ENCODE data around the gene ALB.

Gene ALB

DNA sequence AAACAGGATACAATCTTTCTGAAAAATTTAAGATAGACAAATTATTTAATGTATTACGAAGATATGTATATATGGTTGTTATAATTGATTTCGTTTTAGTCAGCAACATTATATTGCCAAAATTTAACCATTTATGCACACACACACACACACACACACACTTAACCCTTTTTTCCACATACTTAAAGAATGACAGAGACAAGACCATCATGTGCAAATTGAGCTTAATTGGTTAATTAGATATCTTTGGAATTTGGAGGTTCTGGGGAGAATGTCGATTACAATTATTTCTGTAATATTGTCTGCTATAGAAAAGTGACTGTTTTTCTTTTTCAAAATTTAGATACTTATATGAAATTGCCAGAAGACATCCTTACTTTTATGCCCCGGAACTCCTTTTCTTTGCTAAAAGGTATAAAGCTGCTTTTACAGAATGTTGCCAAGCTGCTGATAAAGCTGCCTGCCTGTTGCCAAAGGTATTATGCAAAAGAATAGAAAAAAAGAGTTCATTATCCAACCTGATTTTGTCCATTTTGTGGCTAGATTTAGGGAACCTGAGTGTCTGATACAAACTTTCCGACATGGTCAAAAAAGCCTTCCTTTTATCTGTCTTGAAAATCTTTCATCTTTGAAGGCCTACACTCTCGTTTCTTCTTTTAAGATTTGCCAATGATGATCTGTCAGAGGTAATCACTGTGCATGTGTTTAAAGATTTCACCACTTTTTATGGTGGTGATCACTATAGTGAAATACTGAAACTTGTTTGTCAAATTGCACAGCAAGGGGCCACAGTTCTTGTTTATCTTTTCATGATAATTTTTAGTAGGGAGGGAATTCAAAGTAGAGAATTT is 5.2 kb downstream of the ALB start:
- DNase-seq = no peak

DNA sequence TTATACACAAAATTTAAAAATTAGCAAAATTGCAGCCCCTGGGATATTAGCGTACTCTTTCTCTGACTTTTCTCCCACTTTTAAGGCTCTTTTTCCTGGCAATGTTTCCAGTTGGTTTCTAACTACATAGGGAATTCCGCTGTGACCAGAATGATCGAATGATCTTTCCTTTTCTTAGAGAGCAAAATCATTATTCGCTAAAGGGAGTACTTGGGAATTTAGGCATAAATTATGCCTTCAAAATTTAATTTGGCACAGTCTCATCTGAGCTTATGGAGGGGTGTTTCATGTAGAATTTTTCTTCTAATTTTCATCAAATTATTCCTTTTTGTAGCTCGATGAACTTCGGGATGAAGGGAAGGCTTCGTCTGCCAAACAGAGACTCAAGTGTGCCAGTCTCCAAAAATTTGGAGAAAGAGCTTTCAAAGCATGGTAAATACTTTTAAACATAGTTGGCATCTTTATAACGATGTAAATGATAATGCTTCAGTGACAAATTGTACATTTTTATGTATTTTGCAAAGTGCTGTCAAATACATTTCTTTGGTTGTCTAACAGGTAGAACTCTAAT is 6.0 kb downstream of the ALB start:
- DNase-seq = no peak

DNA sequence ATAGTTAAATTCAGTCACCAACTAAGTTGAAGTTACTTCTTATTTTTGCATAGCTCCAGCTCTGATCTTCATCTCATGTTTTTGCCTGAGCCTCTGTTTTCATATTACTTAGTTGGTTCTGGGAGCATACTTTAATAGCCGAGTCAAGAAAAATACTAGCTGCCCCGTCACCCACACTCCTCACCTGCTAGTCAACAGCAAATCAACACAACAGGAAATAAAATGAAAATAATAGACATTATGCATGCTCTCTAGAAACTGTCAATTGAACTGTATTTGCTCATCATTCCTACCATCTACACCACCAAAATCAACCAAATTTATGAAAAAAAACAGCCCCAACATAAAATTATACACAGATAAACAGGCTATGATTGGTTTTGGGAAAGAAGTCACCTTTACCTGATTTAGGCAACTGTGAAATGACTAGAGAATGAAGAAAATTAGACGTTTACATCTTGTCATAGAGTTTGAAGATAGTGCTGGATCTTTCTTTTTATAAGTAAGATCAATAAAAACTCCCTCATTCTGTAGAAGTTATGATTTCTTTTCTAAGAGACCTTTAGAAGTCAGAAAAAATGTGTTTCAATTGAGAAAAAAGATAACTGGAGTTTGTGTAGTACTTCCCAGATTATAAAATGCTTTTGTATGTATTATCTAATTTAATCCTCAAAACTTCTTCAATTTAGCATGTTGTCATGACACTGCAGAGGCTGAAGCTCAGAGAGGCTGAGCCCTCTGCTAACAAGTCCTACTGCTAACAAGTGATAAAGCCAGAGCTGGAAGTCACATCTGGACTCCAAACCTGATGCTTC is 7.0 kb downstream of the ALB start:
- no peak for DNase-seq

DNA sequence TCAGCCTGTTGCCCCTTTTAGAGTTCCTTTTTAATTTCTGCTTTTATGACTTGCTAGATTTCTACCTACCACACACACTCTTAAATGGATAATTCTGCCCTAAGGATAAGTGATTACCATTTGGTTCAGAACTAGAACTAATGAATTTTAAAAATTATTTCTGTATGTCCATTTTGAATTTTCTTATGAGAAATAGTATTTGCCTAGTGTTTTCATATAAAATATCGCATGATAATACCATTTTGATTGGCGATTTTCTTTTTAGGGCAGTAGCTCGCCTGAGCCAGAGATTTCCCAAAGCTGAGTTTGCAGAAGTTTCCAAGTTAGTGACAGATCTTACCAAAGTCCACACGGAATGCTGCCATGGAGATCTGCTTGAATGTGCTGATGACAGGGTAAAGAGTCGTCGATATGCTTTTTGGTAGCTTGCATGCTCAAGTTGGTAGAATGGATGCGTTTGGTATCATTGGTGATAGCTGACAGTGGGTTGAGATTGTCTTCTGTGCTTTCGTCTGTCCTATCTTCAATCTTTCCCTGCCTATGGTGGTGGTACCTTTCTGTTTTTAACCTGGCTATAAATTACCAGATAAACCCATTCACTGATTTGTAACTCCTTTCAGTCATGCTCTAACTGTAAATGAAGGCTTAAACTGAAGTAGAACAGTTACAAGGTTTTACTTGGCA is 7.8 kb downstream of the ALB start:
- no peak for DNase-seq

DNA sequence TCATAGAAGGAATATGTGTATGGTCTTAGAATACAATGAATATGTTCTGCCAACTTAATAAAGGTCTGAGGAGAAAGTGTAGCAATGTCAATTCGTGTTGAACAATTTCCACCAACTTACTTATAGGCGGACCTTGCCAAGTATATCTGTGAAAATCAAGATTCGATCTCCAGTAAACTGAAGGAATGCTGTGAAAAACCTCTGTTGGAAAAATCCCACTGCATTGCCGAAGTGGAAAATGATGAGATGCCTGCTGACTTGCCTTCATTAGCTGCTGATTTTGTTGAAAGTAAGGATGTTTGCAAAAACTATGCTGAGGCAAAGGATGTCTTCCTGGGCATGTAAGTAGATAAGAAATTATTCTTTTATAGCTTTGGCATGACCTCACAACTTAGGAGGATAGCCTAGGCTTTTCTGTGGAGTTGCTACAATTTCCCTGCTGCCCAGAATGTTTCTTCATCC is 9.2 kb downstream of the ALB start:
- no peak for DNase-seq

DNA sequence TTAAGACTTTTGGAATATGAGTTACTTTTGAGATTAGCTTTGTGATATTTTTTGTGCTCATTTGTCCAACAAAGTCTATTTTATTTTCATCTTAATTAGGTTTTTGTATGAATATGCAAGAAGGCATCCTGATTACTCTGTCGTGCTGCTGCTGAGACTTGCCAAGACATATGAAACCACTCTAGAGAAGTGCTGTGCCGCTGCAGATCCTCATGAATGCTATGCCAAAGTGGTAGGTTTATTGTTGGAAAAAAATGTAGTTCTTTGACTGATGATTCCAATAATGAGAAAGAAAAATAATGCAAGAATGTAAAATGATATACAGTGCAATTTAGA is 10.8 kb downstream of the ALB start:
- DNase-seq = no peak

DNA sequence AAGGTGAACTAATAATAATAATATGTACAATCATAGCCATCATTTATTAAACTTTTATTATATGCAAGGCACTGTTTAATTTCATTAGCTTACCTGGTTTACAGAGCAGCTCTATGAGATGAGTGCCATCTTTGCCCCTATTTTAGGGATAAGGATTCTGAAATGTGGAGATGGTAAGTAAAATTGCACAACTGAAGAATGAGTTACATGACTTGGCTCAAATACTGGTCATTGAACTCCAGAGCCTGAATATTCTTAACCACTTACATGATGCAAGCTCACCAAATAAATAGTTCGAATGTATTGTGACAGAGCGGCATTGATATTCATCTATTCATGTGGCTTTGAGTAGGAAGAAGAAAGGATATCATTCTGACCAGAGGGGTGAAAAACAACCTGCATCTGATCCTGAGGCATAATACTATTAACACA is 11.7 kb downstream of the ALB start:
- no peak for DNase-seq

DNA sequence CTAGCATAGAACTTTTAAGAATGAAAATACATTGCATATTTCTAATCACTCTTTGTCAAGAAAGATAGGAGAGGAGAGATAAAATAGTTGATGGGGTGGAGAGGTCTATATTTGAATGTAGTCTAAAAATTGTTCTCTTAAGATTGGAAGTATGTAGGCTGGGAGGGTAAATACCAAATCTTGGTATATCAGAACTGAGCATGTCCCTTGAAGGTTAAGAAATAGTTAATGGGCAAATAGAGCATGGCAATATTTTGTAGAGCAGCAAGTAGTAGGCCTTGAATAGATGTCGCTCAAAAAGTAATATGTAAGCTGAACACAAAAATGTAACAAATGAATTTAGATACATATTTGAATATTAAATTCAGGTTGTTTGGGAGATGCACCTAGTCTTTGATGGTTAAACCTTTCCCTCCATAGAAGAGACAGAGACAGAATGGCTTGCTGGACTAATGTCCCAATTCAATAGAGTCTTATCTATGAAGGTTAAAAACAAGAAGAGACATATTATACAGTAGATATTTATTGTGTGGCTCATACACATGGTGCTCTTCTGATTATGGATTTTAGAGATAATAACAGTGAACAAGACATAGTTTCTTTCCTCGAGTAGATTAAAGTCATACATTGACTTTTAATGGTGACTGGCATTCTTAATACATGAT is 12.5 kb downstream of the ALB start:
- DNase-seq = no peak

DNA sequence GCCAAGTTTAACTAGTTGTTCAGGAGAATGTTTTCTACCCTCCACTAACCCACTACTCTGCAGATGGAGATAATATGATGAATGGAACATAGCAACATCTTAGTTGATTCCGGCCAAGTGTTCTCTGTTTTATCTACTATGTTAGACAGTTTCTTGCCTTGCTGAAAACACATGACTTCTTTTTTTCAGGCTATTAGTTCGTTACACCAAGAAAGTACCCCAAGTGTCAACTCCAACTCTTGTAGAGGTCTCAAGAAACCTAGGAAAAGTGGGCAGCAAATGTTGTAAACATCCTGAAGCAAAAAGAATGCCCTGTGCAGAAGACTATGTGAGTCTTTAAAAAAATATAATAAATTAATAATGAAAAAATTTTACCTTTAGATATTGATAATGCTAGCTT is 13.3 kb downstream of the ALB start:
- DNase-seq = no peak

DNA sequence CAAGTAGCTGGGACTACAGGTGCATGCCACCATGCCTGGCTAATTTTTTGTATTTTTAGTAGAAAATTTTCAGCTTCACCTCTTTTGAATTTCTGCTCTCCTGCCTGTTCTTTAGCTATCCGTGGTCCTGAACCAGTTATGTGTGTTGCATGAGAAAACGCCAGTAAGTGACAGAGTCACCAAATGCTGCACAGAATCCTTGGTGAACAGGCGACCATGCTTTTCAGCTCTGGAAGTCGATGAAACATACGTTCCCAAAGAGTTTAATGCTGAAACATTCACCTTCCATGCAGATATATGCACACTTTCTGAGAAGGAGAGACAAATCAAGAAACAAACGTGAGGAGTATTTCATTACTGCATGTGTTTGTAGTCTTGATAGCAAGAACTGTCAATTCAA is 13.9 kb downstream of the ALB start:
- DNase-seq = no peak

DNA sequence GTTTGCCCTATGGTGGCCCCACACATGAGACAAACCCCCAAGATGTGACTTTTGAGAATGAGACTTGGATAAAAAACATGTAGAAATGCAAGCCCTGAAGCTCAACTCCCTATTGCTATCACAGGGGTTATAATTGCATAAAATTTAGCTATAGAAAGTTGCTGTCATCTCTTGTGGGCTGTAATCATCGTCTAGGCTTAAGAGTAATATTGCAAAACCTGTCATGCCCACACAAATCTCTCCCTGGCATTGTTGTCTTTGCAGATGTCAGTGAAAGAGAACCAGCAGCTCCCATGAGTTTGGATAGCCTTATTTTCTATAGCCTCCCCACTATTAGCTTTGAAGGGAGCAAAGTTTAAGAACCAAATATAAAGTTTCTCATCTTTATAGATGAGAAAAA is 14.6 kb downstream of the ALB start:
- no peak for DNase-seq

DNA sequence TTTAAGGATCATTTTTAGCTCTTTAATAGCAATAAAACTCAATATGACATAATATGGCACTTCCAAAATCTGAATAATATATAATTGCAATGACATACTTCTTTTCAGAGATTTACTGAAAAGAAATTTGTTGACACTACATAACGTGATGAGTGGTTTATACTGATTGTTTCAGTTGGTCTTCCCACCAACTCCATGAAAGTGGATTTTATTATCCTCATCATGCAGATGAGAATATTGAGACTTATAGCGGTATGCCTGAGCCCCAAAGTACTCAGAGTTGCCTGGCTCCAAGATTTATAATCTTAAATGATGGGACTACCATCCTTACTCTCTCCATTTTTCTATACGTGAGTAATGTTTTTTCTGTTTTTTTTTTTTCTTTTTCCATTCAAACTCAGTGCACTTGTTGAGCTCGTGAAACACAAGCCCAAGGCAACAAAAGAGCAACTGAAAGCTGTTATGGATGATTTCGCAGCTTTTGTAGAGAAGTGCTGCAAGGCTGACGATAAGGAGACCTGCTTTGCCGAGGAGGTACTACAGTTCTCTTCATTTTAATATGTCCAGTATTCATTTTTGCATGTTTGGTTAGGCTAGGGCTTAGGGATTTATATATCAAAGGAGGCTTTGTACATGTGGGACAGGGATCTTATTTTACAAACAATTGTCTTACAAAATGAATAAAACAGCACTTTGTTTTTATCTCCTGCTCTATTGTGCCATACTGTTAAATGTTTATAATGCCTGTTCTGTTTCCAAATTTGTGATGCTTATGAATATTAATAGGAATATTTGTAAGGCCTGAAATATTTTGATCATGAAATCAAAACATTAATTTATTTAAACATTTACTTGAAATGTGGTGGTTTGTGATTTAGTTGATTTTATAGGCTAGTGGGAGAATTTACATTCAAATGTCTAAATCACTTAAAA is 15.3 kb downstream of the ALB start:
- no peak for DNase-seq

DNA sequence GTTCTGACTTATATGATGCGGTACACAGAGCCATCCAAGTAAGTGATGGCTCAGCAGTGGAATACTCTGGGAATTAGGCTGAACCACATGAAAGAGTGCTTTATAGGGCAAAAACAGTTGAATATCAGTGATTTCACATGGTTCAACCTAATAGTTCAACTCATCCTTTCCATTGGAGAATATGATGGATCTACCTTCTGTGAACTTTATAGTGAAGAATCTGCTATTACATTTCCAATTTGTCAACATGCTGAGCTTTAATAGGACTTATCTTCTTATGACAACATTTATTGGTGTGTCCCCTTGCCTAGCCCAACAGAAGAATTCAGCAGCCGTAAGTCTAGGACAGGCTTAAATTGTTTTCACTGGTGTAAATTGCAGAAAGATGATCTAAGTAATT is 16.5 kb downstream of the ALB start:
- no peak for DNase-seq

DNA sequence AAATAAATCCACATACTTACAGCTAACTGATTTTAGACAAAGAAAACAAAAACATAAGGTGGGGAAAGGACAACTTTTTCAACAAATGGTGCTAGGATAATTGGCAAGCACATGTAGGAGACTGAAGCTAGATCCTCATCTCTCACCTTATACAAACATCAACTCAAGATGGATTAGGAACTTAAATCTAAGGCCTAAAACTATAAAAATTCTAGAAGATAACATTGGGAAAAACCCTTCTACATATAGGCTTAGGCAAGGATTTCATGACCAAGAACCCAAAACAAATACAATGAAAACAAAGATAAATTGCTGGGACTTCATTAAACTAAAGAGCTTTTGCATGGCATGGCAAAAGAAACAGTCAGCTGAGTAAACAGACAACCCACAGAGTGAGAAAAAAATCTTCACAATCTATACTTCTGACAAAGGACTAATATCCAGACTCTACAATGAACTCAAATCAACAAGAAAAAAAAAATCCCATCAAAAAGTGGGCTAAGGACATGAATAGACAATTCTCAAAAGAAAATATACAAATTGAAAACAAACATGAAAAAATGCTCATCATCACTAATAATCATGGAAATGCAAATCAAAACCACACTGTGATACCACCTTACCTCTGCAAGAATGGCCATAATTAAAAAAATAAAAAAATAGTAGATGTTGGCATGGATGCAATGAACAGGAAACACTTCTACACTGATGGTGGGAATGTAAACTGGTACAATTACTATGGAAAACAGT is 17.8 kb downstream of the ALB start:
- DNase-seq = no peak

DNA sequence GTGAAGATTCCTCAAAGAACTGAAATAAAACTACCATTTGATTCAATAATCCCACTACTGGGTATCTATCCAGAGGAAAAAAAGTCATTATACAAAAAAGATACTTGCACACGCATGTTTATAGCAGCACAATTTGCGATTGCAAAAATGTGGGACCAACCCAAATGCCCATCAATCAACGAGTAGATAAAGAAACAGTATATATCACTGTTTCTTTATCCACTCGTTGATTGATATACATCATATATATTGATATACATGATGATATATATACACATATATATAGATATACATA is 18.3 kb downstream of the ALB start:
- no peak for DNase-seq

DNA sequence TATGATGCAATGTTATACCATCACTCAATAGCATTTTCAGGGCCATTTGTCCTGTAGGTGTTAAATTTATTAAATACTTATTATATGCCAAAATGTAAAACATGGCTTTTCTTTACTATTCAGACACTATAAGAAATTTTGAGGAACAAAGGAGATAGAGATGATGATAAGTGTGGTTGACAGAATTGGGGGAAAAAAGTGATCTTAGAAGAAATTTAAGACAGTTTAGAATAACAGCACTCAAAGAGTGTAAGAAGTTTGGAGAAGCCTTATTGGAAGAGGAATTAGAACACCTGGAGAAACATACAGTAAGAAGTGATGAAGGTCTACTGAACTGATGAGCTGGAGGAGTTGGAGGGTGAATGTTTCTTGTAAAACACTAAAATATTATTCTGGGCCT is 19.1 kb downstream of the ALB start:
- no peak for DNase-seq

DNA sequence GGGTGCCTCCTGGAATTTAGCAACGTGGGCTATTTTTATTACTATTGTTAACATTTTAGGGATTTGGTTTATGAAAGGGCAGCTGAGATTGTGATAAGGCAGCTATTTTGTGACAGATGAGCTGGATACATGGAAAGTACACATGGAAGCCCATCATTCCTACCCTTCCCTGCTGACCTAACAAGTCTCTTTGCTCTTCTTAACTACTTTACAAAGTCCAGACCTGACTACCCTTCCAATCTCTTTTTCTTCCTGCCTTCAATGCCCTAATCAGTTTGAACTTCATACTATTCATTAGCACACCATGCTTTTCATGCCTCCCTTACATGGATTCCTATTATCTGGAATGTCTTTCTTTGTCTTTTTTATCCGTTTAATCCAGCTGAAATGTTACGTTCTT is 22.6 kb downstream of the ALB start:
- no peak for DNase-seq

DNA sequence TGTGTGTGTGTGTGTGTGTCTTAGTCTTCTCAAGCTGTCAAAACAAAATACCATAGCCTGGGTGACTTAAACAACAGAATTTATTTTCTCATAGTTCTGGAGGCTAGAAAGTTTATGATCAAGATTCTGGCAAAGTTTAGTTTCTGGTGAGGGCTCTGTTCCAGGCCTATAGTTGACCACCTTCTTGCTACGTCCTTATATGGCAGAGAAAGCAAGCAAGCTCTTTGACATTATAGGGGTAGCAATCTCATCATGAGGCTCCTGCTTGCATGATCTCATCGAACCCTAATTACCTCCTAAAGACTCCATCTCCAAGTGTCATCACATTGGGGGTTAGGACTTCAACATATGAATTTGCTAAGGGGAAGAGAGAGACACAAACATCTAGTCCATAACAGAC is 25.0 kb downstream of the ALB start:
- no peak for DNase-seq

DNA sequence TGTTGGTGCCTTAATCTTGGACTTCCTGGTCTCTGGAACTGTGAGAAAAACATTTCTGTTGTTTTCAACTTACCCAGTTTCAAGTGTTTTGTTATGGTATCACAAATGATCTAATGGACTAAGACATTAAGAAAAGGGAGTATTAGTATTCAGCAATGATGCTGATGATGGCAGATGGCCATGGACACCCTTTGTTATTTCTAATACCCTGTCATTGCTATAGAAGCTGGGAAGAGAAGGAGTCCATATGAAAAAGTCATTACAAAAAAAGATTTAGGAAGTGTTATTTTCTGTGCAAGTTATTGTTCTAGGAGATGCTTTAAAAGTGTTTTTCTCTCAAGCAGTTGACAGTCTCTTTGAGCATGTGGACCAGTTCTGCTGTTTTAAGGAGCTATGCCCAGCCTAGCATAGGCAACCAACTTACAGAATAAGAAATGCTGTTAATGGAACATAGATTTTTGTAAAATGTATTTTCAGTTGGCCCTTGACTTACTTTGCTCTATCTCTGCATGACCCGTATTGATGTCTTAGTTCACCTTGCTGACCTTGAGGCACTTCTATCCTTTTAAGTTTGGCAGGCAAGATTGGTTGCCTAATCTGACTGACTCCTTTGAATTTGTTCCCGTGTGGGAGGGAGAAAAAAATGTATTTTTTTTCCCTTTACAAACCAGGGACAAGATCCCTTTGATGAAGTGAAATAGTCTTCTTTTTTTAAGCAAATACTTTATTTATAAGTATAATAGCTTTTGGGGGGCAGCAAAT is 25.9 kb downstream of the ALB start:
- no peak for DNase-seq

DNA sequence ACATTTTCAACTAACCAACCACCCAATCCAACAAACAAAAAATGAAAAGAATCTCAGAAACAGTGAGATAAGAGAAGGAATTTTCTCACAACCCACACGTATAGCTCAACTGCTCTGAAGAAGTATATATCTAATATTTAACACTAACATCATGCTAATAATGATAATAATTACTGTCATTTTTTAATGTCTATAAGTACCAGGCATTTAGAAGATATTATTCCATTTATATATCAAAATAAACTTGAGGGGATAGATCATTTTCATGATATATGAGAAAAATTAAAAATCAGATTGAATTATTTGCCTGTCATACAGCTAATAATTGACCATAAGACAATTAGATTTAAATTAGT is 27.7 kb downstream of the ALB start:
- DNase-seq = no peak
